ENCODE results near the gene MGA.

The MGA gene

DNA sequence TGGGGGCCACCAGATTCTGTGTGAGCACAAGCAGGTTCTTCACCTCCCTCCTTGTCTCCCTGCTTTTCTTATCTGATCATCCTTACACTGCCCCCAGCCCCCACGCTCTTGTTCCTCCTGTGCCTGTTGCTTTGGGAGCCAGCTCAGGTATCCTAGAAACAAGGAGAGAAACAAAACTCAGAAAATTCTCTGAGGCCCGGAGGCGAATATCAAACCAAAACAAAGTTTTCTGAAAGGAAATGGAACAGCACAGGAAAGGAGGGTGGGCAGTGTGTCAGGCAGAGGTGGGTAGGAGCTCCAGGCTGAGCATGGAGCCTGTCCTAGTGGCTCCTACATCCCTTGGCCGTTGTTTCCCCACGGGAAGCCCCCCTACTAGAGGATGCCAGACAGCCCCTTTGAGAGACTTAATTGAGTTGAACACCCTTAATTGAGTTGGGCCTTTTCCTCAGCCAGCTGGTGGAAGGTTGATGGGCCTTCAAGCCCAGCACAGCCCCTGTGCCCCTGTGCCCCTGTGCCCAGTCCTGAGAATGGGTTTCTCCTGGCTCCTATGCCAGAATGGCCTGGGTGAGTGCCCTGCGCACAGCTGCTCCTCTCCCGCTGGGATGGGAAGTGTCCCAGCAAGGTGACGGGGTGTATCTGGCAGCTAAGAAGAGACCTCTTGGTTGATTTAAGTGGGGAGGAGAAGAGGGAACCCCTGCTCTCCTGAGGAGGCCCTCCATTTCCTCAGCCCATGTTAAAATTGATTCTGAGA lies 144.9 kb downstream of the MGA start:
- DNase-seq (ENCODE audit: low read depth in 2 of 3, low spot score in 2 of 3), result no peak

DNA sequence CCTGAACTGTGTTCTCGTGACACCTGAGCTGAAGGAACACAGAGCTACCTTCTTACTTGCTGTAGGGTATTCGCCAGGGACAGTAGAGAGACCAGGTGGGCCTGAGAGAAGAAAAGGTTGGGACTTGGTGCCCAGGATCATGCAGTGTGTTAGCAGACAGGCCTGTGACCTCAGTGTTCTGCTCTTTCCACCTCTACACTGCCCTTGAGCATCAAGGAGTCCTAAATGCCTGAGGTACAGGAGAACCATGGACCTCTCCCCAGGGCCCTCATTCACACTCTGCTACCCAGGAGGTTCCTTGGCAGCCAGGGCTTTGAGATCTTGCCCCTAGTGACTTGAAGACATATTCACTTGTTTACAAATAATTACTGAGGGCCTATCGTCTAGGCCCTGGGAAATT lies 145.5 kb downstream of the MGA start:
- no peak for DNase-seq (ENCODE audit: low read depth in 2 of 3, low spot score in 2 of 3)

GRCh38 chr15:41806291-41807181 lies 146.3 kb downstream of the MGA start:
- no peak for DNase-seq (ENCODE audit: low read depth in 2 of 3, low spot score in 2 of 3)

- DNase-seq (ENCODE audit: low read depth in 2 of 3, low spot score in 2 of 3), result no peak
These were observed 148.9 kb downstream of the MGA start for GRCh38 chr15:41809121-41809520.

DNA sequence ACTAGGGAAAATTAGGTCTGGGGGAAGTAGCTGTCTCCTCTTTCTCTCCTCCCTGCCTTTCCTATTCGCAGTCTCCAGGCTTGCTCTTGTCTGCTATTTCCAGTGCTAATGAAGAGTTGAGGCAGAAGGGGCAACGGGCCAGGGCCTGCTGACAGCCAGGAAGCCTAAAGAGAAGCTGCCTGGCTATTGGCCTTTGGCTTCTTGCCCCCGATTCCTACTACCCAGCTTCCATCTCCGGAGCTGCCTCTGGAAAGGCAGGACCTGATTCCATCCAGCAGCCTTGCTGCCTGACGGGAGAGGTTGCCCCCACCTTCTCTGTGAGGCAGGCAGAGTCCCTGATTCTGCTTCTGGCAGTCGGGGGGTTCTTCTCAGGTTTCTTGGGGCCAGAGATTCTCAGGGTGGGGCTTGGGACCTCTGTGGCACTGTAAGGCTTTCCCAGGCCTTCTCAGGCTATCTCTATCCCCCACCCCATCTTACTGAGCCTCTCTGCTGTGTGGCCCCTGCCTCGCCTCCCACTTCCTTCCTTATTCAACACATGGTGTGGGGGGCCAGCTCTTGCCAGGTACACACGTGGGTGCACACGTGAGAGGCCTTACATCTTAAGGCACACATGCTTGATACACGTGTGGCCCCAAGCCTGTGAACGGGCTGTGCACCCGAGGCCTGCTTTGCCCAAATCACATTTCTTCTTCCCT lies 149.5 kb downstream of the MGA start:
- no peak for DNase-seq (ENCODE audit: low read depth in 2 of 3, low spot score in 2 of 3)

DNA sequence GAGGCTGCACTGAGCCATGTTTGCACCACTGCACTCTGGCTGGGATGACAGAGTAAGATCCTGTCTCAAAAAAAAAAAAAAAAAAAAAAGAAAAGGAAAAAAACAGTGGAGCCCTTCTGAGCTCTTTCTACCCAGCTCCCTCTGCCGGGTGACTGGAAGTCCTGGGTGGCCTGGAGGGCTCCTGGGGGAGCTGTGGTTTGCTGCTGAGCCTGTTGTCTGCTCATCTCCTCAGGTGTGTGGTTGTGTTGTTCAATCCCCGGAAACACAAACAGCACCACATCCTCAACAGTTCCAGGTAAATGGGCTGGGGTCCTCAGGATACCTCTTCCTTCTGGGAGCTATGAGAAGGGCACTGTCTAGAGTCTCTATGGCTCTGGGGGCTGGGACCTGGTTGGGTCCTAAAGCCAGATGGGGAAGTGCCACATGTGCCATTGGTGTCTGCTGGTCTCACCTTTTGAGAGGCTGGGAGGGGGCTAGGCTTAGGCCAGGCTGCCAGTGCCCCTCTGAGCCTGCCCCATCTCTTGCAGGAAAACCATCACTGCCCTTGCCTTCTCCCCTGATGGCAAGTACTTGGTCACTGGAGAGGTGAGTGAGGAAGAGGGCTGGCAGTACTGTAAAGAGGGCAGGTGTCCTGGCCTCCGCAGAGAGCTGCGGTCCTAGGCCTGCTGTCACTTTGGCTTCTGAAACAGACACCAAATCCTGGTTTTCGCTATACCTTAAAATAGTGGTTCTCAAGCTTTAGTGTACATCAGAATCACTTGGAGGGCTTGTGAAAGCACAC lies 150.6 kb downstream of the MGA start:
- no peak for DNase-seq (ENCODE audit: low read depth in 2 of 3, low spot score in 2 of 3)

- DNase-seq (ENCODE audit: low read depth in 2 of 3, low spot score in 2 of 3), result peak; percentile 31 to 48 (median 32)
These were observed 151.4 kb downstream of the MGA start for GRCh38 chr15:41811432-41812195.

DNA sequence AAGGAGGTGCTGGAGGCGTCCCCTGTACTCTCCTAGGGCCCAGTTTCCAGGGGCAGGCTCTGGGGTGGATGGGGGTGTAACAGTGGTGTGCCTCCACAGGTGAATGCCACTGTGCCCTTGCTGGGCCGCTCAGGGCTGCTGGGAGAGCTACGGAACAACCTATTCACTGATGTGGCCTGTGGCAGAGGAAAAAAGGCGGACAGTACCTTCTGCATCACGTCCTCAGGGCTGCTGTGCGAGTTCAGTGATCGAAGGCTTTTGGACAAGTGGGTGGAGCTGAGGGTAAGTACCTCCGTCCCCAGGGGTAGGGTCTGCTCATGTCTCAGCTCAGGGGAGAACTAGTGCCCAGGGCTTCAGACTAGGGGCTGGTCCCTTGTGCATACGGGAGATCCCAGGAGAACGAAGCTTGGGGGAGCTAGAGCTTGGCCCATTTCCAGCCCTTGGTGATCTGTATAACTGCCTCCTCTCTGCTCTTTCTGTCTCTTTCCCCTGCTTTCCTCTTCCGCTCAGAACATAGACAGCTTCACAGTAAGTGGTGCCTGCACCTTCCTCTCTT lies 152.7 kb downstream of the MGA start:
- no peak for DNase-seq (ENCODE audit: low read depth in 2 of 3, low spot score in 2 of 3)

DNA sequence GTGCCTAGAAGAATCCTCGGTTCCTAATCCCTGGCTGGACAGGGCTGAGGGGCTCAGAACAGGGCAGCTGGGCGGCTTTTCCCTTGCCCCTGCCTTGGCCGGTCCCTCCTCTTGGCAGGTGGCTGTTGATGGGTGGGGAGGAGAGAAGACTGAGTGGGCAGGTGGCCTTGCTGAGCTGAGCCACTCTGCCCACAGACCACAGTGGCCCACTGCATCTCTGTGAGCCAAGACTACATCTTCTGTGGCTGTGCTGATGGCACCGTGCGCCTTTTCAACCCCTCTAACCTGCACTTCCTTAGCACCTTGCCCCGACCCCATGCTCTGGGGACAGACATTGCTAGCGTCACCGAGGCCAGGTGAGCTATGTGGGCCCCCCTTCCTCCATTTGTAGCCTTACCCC lies 153.2 kb downstream of the MGA start:
- no peak for DNase-seq (ENCODE audit: low read depth in 2 of 3, low spot score in 2 of 3)

DNA sequence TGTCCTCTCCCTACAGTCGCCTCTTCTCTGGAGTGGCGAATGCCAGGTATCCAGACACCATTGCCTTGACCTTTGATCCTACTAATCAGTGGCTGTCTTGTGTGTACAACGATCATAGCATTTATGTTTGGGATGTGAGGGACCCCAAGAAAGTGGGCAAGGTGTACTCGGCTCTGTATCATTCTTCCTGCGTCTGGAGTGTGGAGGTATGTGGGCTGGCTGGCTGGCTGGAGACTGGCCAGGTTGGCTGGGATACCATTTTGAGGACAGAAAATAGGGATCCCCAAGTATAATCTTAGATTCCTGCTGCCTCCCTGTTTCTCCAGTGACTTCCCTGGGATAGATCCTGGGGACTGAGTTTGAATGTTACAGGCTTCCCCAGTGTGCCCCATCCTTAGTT lies 154.3 kb downstream of the MGA start:
- DNase-seq (ENCODE audit: low read depth in 2 of 3, low spot score in 2 of 3), result no peak

- no peak for DNase-seq (ENCODE audit: low read depth in 2 of 3, low spot score in 2 of 3)
These were observed 156.6 kb downstream of the MGA start for GRCh38 chr15:41816788-41817187.

DNA sequence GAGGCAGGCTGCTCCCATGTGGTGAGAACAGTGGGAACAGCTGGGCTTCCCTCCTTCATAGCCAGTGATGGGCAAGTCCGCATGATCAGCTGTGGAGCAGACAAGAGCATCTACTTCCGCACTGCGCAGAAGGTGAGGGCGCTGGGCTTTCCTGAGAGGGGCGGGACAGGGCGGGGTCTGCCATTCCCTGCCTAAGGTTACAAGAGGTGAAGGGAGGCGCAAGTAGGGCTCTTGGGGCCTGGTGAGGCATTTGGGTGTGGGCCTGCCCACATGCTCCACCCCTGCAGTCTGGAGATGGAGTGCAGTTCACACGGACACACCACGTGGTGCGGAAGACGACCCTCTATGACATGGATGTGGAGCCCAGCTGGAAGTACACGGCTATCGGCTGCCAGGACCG lies 157.1 kb downstream of the MGA start:
- no peak for DNase-seq (ENCODE audit: low read depth in 2 of 3, low spot score in 2 of 3)

GRCh38 chr15:41817781-41818180 lies 157.6 kb downstream of the MGA start:
- no peak for DNase-seq (ENCODE audit: low read depth in 2 of 3, low spot score in 2 of 3)

DNA sequence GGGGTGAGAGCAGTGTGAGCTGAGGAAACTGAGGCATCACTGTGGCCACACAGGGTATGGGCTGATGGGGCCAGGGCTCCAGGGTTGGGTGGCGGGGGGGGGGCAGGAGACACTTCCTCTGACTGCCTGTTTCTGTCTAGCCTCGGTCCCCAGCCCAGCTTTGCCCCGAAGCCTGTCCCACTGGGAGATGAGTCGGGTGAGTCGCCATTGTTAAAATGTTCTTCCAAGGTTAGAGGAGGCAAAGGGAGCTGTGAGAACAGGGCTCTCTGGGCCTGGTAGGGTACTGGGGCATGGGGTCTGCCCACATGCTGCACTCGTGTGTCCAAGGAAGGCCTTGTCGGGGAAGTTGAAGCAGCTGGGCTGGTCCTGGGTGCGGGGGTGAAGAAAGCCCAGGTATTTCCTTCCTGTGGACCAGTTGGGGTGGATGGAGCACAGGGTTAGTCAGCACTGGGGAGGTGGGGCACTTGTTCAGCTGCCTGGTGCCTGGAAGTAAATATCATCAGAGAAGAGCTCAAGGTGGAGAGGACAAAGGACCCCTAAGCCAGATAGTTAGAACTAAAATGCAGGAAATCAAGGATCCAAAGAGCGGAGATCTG lies 159.3 kb downstream of the MGA start:
- no peak for DNase-seq (ENCODE audit: low read depth in 2 of 3, low spot score in 2 of 3)

GRCh38 chr15:41820791-41821423 lies 160.7 kb downstream of the MGA start:
- no peak for DNase-seq (ENCODE audit: low read depth in 2 of 3, low spot score in 2 of 3)

DNA sequence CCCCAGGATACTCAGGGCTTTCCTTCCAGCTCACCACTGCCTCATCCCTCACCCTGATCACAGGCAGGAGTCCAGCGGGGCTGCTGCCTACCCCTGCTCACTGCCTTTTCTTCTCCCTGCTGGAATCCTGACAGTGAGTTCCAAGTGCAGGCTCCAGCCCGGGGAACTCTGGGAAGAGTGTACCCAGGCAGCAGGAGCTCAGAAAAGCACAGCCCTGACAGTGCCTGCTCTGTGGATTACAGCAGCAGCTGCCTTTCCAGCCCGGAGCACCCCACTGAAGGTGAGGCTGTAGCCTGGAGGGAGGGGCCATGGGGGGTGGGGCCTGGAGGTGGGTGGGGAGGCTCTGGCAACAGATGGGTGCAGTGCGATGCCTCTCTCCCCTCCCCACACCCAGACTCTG lies 161.6 kb downstream of the MGA start:
- DNase-seq (ENCODE audit: low read depth in 2 of 3, low spot score in 2 of 3), result no peak

DNA sequence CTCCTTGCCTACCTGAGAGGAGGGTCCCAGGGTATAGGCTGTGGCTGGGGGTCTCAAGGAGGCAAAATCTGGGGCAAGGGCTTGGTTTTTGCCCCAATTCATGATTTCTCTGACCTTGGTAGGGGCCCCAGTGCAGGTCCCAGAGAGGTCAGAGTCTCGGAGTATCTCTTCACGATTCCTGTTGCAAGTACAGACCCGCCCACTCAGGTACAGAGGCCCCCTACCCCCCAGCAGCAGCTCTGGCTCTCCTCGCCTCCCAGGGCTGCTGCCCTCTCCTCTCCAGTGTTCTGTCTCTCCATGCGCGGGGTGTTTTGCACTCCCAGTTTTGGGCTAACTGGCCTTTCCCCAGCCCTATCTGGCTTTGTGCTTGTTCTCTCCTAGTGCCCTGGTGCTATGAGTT lies 162.3 kb downstream of the MGA start:
- no peak for DNase-seq (ENCODE audit: low read depth in 2 of 3, low spot score in 2 of 3)

Measured in activated CD8-positive, alpha-beta memory T cell treated with anti-CD3 and anti-CD28 coated beads for 48 hours (primary cell).